HG02981 (cell line): ENCODE measurements around the gene SPATA31E1.
"Not testable (repeated sequence)": the region's sequence is repeated elsewhere in the genome, so short reads cannot be mapped to it uniquely, and the experiment has no call there.

ENCODE experiments used
- ATAC-seq: cut with Tn5 transposase; IDR thresholded peaks from one replicate; pipeline ENCODE4 v1.9.1; 2021; ENCODE audit warnings: mild to moderate bottlenecking, moderate library complexity; ENCODE audit not compliant: unreplicated experiment

The SPATA31E1 gene

GRCh38 chr9:87919013-87919412 is 36.3 kb downstream of the SPATA31E1 start:
- ATAC-seq = not testable (repeated sequence)

- ATAC-seq = not testable (repeated sequence)
Measured at GRCh38 chr9:87921561-87921960, 38.9 kb downstream of the SPATA31E1 start.

GRCh38 chr9:87923012-87923411 is 40.3 kb downstream of the SPATA31E1 start:
- ATAC-seq = not testable (repeated sequence)

GRCh38 chr9:87924851-87925250 is 42.2 kb downstream of the SPATA31E1 start:
- not testable (repeated sequence) for ATAC-seq

- not testable (repeated sequence) for ATAC-seq
Measured at GRCh38 chr9:87929152-87929551, 46.5 kb downstream of the SPATA31E1 start.

- ATAC-seq = not testable (repeated sequence)
Measured at GRCh38 chr9:87934444-87934843, 51.8 kb downstream of the SPATA31E1 start.

- ATAC-seq = not testable (repeated sequence)
Measured at GRCh38 chr9:87937352-87937751, 54.7 kb downstream of the SPATA31E1 start.

- ATAC-seq = not testable (repeated sequence)
Measured at GRCh38 chr9:87937918-87938317, 55.2 kb downstream of the SPATA31E1 start.

- ATAC-seq = not testable (repeated sequence)
Measured at GRCh38 chr9:87938336-87938735, 55.7 kb downstream of the SPATA31E1 start.
